Effector CD4-positive, alpha-beta T cell (primary cell): Measurements from ENCODE around the gene CAPN13. TPM values are rescaled to one million over a fixed set of nuclear protein-coding genes. Genes with fewer than 3 reads are reported as not detected.

Experiments used
- DNase-seq: peaks from one replicate; pipeline ENCODE4 v3.0.0-alpha.2; 2020
- total RNA-seq: gene quantifications from one replicate; lab custom pipeline; 2026; lab: John Stamatoyannopoulos, UW

The CAPN13 gene, protein sequence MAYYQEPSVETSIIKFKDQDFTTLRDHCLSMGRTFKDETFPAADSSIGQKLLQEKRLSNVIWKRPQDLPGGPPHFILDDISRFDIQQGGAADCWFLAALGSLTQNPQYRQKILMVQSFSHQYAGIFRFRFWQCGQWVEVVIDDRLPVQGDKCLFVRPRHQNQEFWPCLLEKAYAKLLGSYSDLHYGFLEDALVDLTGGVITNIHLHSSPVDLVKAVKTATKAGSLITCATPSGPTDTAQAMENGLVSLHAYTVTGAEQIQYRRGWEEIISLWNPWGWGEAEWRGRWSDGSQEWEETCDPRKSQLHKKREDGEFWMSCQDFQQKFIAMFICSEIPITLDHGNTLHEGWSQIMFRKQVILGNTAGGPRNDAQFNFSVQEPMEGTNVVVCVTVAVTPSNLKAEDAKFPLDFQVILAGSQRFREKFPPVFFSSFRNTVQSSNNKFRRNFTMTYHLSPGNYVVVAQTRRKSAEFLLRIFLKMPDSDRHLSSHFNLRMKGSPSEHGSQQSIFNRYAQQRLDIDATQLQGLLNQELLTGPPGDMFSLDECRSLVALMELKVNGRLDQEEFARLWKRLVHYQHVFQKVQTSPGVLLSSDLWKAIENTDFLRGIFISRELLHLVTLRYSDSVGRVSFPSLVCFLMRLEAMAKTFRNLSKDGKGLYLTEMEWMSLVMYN
- not detected for total RNA-seq

DNA sequence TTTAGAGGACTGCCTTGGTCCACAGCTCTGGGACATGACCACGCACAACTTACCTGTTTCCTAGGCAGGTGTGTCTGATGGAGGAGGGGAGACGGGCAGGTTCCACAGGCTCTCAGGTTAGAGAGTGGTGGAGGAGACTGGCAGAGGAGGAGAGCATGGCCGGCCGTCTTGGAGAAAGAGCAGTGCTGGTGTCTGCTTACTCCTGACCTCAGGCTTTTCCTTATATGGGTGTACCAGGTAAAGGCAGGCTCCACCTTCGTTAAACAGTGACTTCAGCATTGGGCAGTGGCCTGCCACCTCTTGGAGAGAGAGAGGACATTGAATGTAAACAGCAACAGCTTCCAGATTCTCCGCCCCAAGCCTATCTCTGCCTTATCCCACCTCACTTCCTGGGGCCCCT is at the start of gene CAPN13:
TSS of gene CAPN13 (minus strand) at position 198 of the 400 bp plus-strand sequence. CDS start 20,121 bp downstream, outside the sequence.
- DNase-seq = no peak

- DNase-seq = no peak
Measured at GRCh38 chr2:30847841-30848240, 40.6 kb upstream of the CAPN13 start.

- DNase-seq = no peak
Measured at GRCh38 chr2:30847329-30847728, 40.1 kb upstream of the CAPN13 start.

DNA sequence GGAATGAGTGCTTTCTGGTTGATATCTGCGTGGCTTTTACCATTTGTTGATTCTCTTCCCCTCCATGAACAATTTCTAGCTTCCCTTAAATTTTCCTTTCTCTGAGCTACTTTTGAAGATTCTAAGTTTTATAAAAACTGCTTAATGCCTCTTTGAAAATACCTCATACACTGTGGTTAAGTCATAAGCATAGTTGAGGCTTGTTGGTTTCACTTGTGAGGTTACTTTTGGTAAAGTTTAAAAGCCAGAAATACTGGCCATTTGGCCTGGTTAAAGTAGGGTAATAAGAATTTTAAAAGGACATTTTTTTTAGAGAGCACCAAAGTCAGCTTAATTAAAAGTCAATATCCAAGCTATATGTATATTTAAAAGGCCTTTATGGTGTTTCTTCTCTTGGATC is 21.3 kb upstream of the CAPN13 start:
- no peak for DNase-seq

GRCh38 chr2:30826916-30827315 is 19.7 kb upstream of the CAPN13 start:
- DNase-seq = no peak

DNA sequence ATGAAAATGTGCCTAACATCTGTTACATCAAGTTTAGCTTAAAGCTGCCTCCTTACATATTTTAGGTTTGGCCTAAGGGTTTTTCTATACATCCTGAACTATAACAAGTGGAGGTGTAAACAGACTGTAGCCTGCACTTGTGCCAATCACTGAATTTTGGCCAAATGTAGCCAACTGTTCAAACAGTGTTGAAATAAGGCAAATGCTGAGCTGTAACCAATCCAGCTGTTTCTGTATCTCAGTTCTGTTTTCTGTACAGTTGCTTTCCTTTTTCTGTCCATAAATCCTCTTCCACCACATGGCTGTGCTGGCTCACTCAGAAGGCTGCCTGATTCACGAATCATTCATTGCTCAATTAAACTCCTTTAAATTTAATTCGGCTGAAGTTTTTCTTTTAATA is 19.2 kb upstream of the CAPN13 start:
- DNase-seq = no peak

DNA sequence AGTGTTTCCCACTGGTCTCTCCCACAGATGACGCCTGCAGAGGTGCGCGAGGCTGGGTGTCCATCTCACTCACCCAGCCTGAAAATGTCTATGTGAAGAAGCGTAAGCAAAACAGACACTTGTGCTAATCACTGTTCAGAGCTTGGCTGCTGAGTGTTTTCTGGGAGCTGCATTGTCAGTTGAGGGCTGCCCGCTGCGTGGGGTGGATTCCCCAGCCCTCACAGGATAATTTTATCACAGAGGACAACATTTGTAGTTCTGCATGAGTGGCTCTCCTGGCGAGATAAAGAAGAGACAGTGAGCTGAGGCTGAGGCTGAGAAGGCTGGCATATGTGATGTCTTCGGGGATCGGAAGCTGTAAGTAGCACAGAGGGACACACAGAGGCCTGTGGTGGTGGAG is 16.2 kb upstream of the CAPN13 start:
- no peak for DNase-seq

- DNase-seq = no peak
Measured at GRCh38 chr2:30821960-30822359, 14.7 kb upstream of the CAPN13 start.

DNA sequence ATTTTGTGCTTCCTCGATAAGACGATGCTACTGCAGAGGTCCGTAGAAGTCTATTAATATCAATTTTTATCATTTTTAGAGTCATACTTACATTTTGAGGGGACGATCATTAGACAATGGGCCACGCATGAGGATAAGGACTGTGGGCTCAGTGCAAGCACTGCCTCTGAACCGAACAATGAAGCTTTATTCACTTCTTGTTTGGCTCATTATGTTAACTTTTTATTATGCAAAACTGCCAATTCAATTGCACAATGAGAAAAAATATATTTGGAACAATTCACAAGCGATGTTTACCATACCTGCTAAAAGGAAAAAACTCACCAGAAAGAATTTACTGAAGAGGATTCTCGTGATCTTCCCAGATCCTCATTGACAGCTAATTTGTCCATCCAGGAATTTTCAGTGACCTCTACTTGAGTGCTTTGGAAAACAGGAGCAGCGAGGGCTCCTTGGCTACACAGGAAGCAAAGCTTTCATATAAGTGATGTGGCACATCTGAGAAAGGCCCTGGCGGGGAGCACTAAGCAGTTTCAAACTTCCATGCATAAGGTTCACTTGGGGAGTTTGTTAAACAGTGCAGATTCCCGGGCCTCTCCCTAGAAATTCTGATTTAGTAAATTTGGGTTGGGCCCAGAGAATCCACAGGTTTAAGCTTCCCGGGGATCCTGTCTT is 13.3 kb upstream of the CAPN13 start:
- DNase-seq = no peak

- DNase-seq = no peak
Measured at GRCh38 chr2:30809938-30810337, 2.7 kb upstream of the CAPN13 start.

- no peak for DNase-seq
Measured at GRCh38 chr2:30808695-30809094, 1.4 kb upstream of the CAPN13 start.

GRCh38 chr2:30803281-30803680 is 4.0 kb downstream of the CAPN13 start:
- no peak for DNase-seq

DNA sequence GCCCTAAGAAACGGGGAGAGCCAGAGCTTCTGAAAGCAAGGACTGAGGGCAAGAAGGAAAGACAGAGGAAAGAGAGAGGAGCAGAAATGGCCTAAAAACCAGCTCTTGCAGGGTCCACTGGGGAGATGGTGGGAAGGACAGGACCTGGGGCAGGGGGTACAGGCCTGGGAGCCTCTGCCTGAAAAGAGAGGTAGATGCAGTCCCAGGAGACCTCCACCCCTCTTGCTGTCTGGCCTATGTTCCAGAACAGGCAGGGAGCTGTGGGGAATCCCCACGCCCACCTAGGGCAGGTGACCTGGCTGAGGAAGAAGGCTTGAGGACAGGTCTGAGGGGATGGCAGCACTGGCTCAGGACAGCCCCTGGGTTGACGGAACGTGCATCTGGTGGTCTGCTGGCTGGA is 4.6 kb downstream of the CAPN13 start:
- DNase-seq = no peak

GRCh38 chr2:30801821-30802455 is 5.3 kb downstream of the CAPN13 start:
- DNase-seq = no peak

- no peak for DNase-seq
Measured at GRCh38 chr2:30800159-30800558, 7.1 kb downstream of the CAPN13 start.

DNA sequence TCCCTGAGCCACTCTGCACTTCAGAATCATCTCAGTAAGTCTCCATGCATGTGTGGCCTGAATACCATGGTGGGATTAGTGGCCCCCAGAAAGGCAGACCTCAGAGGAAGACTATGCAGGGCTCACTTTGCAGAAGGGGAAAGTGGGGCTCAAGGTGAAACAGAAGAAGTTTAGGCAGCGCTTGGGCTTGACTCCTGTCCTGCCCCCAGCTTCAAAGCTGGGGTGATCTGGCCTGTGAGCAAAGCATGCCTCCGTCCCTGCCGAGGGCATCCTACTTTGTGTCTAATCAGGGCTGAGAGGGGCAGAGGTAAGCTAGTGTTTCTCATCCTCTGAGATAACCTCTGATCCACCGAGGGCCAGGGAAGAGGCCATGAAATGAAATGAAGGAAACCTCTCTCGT is 7.9 kb downstream of the CAPN13 start:
- DNase-seq = no peak

GRCh38 chr2:30798536-30798991 is 8.7 kb downstream of the CAPN13 start:
- no peak for DNase-seq

DNA sequence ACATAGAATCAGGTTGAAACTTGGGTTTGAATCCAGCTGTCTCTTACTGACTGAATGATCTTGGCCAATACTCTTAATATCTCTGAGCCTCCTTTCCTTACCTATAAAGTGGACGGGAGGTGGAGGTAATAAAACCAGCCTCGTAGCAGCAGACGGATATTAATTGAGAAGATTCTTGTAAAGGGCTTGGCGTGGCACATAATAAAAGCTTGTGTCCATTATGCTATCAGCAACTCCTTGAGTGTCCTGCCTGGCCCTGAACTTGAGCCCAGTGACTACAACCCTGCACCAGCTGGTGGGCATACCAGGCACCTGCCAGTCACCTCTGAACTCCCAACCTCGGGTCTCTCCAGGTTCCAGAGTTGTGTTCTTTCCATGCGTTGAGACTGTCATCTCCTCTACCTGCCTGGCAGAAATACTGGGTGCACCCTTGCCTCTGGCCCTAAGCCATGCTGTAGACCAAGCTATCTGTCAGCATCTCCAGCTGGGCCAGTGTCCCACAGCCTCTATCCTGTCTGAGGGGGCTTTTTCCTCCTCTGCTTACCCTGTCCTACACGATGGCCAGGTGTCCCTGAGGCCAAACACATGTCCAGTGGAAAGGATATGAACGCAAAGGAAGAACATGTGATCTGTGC is 9.7 kb downstream of the CAPN13 start:
- no peak for DNase-seq

DNA sequence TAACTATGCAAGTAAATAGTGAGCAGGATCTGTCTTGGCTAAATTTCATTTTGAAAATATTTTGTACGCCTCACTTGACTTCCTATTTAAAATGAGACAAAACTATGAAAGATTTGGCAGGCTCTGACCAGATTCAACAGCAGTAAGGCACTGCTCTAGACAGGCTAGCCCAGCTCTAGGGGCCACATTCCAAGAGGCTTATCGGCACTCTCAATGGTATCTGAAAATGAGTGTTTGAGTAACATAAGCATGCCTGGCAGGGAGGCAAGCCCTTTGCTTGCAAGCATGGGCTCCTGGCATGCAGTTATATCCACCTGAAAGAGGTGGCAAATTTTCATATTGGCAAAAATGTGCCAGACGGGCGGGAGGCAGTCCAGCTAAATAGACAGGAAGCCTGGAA is 10.5 kb downstream of the CAPN13 start:
- DNase-seq = no peak

DNA sequence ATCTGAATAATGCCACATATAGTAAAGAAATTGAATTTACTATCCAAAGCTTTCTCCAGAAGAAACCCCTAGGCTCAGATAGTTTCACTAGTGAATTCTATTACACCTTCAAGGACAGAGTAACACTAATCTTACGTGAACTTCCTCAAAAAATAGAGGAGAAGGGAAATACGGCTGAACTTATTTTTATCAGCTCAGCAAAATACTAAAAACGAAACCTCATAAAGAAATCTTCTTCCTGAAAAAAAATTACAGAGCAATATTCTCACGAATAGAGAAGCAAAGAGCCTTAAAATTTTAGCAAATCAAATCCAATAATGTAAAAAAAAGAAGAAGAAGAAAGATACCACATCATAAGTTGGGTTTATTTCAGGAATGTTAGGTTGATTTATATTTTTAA is 14.7 kb downstream of the CAPN13 start:
- DNase-seq = no peak

DNA sequence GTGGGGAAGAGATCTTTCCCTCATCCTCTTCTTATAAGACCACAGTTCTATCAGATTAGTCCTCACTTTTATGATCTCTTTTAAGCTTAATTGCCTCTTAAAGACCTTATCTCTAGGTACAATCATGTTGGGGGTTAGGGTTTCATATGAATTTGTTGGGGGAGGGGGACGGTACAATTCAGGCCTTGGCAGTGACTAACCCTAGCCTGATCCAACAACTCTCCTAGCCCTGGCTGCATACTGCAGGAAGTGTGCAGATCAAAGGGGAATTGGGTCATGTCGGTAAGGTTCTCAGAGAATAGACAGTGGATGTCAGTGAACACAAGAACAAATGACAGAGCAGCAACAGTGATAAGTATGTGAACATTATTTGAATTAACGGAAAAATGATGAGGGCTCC is 16.4 kb downstream of the CAPN13 start:
- DNase-seq = no peak

DNA sequence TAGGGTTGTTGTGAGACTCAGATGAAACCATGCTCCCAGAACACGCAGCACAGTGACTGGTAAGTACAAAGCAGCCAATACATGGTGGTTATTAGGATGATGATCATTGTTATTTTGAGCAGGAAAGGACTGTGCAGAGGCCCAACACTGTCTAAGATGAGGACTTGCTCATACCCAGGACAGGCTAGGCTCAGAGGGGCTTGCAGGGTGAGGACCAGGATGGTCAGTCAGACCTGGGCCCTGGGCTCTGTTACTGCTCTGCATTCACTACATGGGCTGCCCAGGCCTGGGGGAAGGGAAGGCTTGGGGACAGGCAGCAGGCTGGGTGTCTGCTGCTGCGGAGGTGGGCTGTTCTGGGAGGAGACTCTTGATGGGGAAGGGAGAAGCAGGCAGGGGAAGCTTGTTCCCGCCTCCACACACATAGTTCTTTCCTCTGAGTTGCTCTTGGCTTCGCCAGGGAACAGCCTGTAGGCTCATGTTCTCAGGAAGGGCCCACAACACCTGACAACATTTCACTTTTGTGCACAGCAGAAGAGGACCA is 17.5 kb downstream of the CAPN13 start:
- DNase-seq = no peak
